GM12873 (cell line): ENCODE results near the gene SEC31A.

Experiments used
- TF ChIP-seq, protein P1 (sequence below): IDR thresholded peaks from 2 replicates; pipeline ENCODE4 v1.5.1; 2012; ENCODE audit warnings: low read depth, mild to moderate bottlenecking, moderate library complexity, low read length, control low read depth; ENCODE audit not compliant: insufficient read depth; ENCODE audit errors: missing control alignments

The SEC31A gene

DNA sequence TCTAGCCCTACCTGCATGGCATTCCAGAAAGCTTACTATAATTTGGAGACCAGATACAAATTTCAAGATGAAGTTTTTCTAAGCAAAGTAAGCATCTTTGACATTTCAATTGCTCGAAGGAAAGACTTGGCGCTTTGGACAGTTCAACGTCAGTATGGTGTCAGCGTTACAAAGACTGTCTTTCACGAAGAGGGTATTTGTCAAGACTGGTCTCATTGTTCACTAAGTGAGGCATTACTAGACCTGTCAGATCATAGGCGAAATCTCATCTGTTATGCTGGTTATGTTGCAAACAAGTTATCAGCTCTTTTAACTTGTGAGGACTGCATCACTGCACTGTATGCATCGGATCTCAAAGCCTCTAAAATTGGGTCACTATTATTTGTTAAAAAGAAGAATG, 27.1 kb upstream of the SEC31A start:
- TF ChIP-seq, protein P1, sequence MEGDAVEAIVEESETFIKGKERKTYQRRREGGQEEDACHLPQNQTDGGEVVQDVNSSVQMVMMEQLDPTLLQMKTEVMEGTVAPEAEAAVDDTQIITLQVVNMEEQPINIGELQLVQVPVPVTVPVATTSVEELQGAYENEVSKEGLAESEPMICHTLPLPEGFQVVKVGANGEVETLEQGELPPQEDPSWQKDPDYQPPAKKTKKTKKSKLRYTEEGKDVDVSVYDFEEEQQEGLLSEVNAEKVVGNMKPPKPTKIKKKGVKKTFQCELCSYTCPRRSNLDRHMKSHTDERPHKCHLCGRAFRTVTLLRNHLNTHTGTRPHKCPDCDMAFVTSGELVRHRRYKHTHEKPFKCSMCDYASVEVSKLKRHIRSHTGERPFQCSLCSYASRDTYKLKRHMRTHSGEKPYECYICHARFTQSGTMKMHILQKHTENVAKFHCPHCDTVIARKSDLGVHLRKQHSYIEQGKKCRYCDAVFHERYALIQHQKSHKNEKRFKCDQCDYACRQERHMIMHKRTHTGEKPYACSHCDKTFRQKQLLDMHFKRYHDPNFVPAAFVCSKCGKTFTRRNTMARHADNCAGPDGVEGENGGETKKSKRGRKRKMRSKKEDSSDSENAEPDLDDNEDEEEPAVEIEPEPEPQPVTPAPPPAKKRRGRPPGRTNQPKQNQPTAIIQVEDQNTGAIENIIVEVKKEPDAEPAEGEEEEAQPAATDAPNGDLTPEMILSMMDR, result no peak

DNA sequence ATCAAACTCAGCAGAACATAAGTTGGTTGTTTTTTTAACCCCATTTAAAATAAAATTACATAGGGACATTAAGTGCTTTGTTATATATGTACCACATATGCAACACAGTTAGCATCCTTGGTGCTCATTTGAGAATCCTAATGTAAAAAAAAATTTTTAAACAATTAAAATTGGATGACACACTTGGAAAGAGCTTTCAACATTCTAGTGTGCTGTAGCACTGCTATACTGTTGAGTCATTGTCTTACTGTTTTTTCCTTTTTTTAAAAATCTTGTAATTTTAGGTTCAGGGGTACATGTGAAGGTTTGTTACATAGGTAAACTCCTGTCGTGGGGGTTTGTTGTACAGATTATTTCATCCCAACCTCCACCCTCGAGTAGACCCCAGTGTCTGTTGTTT, 22.4 kb upstream of the SEC31A start:
- TF ChIP-seq, protein P1, result no peak

DNA sequence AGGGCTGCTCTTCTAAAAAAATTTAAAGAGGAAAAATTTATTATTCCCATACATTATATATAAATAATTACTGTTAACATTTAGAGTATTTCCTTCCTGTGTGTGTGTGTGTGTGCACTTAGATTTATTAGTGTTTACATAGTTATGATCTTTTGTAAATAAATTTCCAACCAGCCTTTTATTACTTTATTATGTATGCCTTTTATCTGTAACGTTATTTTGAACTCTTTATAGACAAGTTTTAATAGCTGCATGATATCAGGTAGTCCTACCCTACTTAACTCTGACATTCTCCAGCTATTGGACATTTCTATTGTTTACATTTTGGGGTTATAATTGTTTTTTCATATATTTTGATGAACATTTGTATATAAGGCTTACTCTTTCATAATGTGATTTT, 18.4 kb upstream of the SEC31A start:
- TF ChIP-seq, protein P1, result no peak

DNA sequence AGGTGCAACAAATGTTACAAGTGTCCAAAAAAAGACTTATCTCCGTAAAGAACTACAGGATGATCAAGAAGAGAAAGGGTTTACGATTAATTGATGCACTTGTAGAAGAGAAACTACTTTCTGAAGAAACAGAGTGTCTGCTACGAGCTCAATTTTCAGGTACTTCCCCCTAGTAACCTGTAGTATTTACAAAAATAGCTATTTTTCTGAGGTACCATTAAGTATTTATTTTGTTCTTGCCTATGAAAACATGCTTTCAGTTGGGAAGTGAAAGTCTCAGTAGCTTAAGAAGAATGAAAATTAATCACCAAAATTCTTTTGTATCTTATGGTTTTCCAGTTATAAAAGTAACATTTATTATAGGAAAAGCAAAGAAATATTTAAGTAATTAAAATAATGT, 15.5 kb upstream of the SEC31A start:
- TF ChIP-seq, protein P1, result no peak

DNA sequence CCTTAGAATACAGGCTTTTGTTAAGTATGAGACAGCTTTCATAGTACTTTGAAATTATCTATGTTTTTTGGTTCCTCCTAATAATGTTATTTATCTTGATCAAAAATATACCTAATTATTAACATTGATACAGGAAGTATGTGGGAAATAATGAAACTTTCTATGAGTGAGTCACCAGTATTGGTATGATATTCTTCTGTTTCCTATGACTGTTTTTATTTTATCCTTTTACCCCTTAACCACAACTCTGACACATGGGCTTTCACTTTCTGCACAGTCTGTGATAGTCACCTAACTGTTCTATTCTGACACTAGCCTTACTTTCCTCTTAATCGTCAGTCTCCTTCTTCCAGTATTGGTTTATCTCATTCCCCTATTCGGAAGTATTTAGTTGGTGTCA, 14.3 kb upstream of the SEC31A start:
- TF ChIP-seq, protein P1, result no peak

DNA sequence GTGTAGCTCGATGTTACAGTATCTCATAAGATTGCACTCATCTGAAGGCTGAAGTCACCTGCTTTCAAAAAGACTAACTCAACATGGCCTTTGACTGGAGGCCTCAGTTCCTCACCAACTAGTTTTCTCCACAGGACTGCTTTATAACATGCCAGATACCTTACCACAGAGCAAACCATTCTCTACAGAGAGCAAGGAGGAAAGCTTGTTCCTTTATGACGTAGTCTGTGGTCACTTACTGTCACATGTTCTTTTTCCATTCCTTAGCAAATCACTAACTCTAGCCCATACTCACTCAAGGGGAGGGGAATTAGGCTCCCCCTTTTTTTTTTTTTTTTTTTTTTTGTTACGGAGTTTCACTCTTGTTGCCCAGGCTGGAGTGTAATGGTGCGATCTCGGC, 12.8 kb upstream of the SEC31A start:
- TF ChIP-seq, protein P1, result no peak

DNA sequence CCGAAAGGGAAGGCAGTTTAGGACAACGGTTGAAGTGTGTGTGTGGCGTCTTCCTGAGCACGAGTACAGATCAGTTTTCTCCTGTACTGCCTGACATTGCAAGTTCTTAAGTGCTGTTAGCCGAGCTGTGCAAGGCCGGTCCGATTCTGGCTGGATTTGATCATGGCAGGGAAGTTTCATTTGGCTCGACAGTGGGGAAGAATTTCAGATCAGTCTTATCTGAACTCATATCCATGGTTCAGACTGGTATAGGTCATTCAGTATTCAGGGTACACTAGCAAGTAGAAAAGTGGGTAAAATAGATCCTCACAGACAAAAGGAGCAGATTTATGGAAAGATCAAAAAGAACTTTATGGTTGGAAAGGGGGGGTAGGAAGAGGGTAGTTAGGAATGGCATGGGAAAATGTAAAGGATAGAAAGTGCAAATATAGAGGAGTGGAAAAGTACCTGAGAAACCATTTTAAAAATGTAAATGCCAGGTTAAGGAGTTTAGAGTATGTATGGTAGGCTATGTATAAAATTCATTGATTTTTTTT, 10.3 kb upstream of the SEC31A start:
- TF ChIP-seq, protein P1, result no peak
